Activated CD8-positive, alpha-beta memory T cell treated with anti-CD3 and anti-CD28 coated beads, Interleukin-2, amount 50 U/mL, for 4 hours (primary cell): ENCODE results near the gene CALML6.

Experiments used
- DNase-seq: peaks from one replicate; pipeline ENCODE4 v3.0.0-alpha.2; 2020

Gene CALML6

DNA sequence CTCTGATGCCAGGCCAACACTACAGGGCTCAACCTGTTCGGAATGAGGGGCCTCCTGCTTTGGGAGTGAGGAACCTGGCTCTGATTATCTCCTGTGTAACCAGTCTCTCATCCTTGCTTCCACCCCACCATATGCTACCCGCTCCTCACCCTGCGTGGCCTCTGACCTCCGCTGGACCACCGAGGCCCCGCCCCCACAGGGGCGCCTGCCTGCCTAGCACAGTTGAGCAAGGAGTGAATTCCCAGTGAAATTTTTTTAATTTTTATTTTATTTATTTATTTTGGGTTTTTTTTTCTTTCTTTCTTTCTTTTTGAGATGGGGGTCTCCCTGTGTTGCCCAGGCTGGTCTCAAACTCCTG, 22.3 kb upstream of the CALML6 start:
- no peak for DNase-seq

DNA sequence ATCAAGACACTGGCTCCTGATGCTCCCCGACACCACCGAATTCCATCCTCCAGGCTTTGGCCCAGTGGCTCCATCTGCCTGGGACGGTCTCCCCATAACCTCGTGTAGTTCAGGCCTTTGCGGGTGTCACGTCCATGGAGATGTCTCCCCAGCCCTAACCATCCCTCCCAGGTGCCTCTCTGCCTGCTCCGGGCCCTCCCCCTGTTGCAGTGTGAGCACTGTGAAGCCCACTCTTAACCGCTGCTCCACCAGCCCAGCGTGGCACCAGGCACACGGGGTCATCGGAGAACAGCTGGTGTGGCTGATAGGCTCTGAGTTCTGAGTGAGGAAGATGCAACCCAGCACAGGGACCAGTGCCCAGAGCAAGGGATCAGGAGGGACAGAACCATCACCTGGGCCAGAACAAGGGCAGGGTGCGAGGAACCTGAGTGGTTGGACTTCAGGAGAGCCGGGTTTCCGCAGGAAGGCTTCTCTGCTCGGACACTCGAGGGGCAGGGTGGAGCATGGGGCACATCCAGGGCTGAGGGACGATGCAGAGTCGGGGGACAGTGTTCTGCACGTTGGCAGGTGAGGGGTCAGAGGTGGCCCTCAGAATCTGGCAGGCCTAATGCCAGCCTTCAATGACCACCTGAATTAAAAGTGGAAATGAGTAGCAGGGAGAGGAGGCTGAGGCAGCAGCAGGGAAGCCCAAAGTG, 21.6 kb upstream of the CALML6 start:
- DNase-seq, result no peak

DNA sequence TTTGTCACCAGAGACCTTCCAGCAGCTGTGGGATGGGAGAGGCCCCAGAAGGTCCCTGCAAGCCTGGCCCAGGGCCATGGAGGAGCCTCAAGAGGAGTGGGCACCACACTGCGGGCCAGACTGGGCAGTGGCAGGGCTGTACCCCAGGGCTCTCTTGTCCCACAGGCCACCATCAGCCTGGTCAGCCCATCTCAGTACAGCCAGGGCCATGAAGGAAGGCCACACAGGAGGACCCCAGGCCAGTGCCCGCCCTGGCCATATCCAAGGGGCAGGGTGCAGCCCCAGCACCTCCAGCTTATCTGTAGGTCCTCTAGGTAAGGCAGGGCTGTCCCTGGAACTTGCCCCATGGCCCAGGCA, 21.1 kb upstream of the CALML6 start:
- DNase-seq, result no peak

DNA sequence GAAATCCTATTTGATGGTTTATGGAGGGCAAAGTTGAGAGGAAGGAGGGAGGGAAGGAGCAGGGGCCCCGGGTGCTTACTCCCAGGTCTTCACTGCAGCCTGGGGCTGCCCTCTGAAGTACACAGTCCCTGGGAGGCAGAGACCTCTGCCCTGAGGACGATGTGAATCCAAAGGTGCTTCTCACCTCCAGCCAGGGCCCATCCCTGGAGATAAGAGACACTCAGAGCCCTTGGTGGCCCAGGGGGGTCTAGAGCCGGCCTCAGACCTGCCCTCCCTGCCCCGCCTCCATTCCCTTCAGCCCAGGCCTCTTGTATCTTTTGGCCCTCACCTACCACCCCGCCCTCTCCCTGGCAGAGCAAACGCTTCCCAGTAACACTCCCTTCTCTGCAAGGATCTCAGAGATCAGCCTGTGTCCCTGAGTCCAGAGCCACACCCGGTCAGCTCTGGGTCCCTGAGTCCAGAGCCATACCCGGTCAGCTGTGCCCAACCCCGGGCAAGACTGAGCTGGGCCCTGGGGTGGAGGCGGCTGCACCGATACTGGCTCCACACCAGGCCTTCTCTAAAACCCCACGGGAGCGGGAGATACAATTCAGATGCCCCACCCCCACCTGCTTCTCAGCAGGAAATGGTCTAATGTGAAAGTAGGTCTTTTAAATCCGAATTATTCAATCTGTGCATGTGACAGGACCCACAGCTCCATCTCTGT, 20.6 kb upstream of the CALML6 start:
- no peak for DNase-seq

DNA sequence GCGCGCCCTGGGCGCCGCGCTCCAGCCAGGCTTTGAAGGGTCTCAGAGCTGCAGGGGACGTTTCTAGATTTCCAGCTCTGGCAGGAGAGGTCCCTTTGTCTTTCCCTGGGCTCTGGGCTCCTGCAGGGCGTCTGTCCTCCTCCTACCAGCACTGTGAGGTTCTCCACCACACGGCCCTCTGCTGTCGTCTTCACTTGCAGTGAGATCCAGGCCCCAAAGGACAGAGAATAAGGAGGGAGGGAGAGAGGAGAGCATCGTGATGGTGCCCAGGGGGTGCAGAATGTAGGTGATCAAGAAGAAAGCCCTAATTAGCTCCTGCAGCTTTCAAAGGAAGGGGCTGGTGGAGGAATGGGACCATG, 20.0 kb upstream of the CALML6 start:
- no peak for DNase-seq

DNA sequence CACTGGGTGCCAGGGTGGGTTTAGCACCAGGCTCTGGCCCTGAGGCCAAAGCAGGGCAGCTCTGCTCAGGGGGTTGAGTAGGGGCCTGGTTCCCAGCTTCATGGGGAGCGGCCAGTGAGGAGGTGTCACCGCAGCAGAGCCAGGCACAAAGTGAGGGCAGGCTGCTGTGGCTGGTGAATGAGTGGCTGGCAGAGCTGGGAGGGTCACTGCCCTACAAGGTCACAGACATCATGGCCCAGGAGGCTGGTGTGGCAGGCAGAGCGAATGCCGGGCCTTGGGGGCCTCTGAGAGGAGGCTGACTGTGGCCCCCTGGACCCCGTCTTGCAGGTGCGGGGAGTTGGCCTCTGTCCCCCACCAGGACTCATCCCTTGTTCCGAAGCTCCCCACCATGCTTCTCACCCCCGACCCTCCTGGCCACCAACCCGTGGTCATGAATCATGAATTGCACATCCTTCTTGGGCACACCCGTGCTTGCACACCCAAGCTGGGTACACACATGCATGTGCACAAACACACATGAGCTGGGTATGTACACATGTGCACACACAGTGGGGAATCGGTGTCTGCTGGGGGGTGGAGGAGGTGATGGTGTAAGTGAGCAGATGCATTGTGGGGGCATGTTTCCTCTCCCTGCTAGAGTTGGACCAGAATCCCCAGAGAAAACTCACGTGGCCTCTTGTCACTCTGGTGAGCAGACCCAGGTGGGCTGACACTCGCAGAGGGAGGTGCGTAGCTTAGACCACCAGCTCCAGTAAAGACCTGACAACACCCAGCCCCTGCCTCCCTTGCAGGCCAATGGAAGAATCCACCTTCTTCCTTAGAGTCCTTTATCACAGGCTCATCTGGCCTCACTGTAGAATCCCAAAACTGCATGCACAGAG, 19.4 kb upstream of the CALML6 start:
- DNase-seq, result no peak

DNA sequence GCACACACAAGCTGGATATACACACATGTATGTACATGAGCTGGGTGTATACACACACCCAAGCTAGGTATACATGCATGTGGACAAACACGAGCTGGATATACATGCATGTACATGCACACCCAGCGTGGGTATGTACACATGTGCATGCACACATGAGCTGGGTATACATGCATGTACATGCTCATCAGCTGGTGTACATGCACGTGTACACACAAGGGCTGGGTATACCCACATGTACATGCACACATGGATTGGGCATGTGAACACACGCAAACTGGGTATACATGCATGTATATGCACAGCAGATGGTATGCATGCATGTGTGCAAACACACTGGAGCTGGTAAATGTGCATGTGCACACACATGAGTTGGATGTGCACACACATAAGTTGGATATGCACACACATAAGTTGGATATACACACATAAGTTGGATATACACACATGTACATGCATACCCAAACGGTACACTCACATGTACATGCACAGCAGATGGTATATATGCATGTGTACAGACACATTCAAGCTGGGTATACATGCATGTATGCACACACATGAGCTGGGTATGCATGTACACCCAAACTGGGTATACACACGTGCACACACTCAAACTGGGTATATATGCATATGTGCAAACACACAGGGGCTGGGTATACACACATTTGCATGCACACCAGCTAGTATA, 16.7 kb upstream of the CALML6 start:
- DNase-seq, result no peak

DNA sequence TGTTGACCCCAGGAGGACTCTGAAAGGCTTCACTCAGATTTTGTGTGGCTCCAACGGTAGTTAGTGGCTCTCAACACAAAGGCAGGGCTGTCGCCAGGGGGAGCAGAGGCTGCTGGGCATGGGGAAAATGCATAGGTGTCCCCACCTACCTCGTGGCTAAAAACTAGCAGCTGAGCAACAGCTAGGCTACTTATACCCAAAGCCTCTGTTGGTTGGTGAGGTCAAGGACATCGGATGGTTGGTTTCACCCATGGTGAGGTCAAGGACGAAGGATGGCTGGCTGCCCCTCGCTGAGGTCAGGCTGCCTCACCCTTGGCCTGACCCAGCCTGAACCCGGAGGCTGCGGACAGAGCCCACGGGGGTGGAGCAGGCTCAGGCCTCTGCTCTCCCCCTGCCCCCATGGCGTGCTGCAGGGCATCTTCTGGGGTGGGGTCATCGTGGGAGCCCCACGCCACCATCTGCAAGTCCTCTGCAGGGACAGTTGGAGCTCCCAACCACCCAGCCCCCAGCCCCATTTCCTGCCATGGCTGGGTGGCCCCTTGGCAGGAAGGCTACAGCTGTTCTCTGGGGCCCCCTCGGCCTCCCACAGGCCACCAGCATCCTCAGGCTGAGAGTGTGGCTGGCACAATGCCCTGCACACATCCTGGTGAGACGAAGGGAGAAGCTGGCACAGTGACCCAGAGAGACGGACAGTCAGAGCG, 15.6 kb upstream of the CALML6 start:
- DNase-seq, result no peak

DNA sequence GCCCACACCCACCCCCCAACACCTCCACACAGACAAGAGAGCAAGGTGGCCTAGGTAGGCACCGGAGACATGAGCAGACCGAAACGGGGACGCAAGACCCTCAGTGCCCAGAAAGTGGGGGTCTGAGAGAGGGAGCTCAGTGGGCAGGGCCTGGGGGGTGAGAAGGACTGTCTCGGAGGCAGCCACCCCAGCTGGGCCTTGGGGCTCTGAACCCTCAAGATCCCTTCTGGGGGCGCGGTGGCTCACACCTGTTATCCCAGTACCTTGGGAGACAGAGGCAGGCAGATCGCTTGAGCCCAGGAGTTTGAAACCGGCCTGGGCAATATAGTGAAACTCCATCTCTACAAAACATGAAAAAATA, 15.1 kb upstream of the CALML6 start:
- DNase-seq, result no peak

DNA sequence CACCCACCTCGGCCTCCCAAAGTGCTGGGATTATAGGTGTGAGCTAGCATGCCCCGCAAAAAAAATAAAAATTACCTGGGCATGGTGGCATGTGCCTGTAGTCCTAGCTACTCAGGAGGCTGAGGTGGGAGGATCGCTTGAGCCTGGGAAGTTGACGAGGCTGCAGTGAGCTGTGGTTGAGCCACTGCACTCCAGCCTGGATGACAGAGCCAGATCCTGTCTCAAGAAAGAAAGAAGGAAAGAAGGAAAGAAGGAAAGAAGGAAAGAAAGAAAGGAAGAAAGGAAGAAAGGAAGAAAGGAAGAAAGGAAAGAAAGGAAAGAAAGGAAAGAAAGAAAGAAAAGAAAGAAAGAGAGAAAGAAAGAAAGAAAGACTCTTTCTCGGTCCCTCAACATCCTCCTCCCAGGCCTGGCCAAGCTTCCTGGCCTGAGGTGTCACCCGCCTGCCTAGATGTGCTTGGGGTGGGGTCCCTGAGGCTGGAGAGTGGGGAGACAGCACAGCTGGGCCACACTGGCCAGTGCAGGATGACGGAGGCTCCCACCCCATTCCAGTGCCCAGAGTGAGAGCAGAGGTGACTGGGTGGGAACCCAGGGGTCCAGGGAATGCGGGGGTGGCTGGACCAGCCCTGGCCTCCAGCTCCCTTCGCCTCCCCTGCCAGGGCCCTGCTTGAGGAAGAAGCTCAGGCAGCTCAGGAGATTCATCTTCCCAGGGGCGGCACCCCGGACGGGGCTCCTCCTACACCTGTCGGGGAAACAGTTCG, 14.0 kb upstream of the CALML6 start:
- no peak for DNase-seq

DNA sequence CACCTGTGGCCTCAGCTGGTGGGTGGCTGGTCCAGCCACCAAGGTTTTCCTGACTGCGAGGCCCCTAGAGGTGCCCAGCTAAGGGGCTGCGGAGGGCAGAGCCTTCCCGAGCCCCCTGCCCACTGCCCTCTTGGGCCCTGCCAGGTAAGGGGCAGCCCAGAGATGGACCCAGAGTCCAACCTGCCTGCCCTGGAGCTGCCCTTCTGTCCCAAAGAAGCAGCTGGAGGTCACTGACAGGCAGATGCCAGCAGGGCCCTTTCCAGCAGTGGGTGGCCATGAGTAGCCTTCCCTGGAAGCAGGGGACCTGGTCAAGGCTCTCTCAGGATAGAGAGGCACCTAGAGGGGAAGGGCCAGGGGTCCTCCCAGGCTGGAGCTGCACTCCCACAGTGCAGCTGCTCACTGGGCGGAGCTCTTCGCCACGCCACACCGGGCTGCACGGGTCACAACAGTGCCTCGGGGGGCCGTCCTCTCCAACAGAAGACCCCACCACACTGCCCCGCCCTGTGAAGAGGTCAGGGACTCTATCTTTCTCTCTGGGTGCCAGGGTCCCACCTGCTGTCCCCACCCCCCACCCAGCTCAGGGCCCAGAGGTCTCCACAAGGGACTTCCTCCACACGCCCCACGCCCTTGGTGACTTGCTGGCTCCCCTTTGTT, 13.3 kb upstream of the CALML6 start:
- DNase-seq, result no peak

DNA sequence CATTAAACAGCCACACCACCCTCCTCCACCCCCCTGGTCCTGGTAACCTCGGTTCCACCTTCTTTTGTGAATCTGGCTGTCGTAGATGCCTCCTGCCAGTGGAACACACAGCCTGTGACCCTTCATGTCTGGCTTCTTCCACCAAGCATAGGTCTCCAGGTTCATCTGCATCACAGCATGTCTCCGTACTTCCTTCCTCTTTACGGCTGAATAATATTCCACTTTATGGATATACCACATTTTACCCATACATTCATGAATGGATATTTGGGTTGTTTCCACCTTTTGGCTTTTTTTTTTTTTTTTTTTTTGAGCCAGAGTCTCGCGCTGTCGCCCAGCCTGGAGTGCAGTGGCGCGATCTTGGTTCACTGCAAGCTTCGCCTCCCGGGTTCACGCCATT, 11.8 kb upstream of the CALML6 start:
- no peak for DNase-seq

DNA sequence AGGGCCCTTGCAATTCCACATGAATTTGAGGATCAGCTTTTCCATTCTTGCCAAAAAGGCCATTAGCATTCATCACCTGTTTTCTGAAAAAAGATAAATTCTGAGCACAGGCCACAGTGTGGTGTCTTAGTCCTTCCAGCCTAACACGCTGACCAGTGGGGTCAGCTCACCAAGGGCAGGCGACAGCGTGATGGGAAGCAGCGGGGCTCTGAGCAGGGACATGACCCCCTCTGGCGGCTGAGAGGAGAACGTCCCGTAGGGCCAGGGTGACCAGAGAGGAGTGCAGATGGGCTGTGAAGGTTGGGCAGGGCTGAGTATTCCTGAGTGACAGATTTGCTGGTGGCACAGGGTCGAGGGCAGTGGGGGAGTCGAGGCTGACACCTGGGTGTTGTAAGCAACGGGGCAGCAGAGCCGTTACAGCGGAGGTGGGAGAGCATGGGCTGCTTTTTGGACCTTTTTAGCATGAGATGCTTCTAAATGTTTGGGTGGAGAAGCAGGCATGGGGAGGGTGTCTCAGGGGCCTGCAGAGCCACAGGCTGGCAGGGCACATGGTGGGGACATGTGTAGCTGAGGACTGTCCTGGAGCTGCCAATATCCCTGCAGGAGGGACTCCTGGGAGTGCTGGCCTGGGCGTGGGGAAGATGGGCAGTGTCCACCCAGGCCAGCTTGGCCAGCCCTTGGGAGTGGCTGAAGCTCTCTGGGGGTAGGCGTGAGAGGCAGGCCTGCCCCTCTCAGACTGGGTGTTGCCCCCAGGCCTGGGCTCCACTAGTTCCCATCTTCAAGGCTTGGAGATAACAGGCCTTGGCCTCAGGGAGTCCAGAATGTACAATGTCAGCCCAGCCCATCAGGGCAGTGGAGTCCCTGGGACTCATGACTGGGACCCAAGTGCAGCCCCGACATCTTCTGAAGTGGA, 8.6 kb upstream of the CALML6 start:
- DNase-seq, result peak; percentile 69

DNA sequence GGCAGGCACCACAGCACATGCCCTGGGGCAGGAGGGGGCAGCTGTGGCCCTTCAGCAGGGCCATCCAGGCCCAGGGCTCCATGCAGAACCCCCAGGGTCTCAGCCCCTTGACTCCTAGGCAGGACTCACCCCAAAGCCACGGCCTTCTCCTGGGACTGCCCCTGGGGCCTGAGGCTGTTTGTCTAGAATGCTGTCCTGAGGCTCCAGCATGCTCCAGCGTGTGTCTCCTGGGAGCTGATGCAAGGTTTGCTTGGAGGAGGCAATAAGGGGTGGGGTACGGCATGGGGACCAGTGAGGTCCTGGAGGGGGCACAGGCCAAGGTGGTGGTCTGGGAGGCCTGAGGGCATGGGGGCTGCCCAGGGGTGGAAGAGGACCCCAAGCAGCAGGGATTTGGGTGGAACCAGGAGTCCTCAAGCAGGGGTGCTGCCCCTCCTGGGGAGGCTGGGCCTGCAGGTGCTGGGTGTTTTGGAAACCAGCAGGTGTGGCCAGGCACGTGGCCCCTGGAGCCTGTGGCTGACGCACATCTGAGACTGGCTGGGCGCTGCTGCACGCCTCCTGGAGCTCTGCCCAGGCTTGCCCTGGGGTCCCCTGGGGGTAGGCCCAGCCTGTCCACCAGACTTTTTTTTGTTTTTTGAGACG, 7.8 kb upstream of the CALML6 start:
- DNase-seq, result no peak

DNA sequence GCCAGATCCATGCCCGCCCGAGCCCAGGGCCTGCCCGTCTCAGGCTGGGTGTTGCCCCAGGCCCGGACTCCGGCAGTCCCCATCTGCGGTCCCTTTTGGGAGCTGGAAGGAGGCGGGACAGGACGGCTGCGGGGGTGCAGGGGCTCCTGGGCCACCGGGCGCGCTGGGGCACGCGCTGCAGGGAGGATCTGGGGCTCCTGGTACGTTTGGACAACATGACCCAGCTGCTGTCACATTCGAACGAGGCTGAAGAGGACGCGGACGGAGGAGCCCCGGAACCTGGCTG, 6.6 kb upstream of the CALML6 start:
- no peak for DNase-seq

DNA sequence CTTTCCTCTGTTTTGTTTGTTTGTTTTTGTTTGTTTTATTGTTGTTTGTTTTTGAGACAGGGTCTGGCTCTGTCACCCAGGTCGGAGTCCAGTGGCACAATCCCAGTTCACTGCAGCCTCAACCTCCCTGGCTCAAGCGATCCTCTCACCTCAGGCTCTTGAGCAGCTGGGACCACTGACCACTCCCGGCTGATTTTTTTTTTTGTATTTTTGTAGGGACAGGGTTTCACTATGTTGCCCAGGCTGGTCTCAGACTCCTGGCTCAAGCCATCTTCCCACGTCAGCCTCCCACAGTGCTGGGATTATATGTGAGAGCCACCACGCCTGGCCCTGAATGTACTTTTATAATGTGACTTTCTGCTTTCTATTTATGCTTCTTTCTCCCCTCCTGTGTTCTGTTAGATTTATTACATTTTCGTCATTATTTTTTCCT, 5.0 kb upstream of the CALML6 start:
- no peak for DNase-seq

DNA sequence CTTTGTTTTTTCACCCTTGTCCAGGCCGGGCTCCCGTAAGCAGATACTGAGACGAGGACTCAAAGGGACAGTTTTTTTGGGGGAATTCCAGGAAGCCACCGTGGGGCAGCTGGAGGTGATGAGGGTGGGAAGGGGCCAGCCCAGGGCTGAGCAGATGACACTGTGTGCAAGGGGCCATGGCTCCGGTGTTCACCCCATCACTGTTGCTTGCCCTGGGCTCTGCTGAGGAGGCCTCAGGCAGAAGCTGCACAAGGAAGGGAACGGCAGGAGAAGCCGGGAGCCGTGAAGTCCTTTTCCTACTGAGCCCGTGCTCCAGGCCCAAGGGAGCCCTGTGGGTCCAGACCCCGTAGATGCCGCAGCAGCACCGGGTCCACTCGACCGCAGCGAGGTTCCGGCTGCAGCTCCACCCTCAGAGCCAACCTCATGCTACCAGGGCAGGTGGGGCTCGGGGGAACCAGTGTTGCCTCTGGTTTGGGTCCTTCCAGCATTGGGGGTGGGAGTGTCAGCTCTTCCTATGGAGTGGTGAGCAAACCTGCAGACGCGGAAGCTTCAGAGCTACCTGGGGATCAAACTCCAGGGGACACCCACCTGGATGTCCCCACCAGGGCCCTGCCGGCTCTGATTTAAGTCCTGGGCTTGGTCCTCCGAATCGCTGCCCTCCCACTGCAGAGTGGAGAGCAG, 4.3 kb upstream of the CALML6 start:
- no peak for DNase-seq

DNA sequence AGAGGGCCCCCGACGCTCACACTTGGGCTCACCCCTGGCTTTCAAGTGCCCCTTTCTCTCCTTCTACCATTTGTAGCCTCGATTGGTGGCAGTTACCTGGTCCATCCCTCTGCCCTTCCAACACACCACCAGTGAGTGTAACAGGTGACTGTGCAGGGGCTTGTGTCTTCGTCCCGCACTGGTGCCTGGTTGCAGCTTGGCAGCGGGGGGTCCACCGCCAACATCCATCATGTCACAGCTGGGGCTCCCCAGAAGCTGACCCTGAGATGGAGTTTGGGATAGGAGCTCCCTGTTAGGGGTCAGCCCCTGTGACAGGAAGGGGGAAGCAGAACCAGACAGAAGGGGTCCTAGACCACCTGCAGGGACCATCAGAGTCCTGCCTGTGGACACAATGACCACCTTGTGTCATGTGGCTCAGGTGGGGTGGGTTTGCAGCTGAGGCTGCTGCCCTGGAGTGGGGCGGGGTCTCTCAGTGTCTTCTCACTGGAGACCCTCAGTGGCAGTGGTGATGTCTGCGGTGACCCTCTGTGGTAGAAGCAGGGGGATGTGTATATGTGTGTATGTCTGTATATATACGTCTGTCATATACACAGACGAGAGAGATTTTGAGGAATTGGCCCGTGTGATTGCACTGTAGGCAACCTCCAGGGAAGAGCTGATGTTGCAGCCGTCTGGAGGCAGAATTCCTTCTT, 3.6 kb upstream of the CALML6 start:
- no peak for DNase-seq
